ENCODE results near the gene MEF2C. TPM values are rescaled to one million over a fixed set of nuclear protein-coding genes. Genes with fewer than 3 reads are reported as not detected.

MEF2C gene
- total and polyA plus RNA-seq, 2 of the 13 experiments (the other 11 are each of a cell fraction or from before 2014, with no cell fraction given), result 0.02 TPM; not detected in 1

- TF ChIP-seq, protein P1, sequence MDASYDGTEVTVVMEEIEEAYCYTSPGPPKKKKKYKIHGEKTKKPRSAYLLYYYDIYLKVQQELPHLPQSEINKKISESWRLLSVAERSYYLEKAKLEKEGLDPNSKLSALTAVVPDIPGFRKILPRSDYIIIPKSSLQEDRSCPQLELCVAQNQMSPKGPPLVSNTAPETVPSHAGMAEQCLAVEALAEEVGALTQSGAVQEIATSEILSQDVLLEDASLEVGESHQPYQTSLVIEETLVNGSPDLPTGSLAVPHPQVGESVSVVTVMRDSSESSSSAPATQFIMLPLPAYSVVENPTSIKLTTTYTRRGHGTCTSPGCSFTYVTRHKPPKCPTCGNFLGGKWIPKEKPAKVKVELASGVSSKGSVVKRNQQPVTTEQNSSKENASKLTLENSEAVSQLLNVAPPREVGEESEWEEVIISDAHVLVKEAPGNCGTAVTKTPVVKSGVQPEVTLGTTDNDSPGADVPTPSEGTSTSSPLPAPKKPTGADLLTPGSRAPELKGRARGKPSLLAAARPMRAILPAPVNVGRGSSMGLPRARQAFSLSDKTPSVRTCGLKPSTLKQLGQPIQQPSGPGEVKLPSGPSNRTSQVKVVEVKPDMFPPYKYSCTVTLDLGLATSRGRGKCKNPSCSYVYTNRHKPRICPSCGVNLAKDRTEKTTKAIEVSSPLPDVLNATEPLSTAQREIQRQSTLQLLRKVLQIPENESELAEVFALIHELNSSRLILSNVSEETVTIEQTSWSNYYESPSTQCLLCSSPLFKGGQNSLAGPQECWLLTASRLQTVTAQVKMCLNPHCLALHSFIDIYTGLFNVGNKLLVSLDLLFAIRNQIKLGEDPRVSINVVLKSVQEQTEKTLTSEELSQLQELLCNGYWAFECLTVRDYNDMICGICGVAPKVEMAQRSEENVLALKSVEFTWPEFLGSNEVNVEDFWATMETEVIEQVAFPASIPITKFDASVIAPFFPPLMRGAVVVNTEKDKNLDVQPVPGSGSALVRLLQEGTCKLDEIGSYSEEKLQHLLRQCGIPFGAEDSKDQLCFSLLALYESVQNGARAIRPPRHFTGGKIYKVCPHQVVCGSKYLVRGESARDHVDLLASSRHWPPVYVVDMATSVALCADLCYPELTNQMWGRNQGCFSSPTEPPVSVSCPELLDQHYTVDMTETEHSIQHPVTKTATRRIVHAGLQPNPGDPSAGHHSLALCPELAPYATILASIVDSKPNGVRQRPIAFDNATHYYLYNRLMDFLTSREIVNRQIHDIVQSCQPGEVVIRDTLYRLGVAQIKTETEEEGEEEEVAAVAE (CRISPR knock-in tag; IDR thresholded peaks at IDR 0.05; ENCODE audit: borderline replicate concordance), result no peak
- no peak for TF ChIP-seq ZNF589 (CRISPR knock-in tag; conservative IDR thresholded peaks at IDR 0.05)
- TF ChIP-seq RARG (CRISPR knock-in tag; IDR thresholded peaks at IDR 0.05; ENCODE audit: low read depth), result no peak
- no peak for TF ChIP-seq ERF (CRISPR knock-in tag; IDR thresholded peaks at IDR 0.05)
- TF ChIP-seq DR1 (CRISPR knock-in tag; IDR thresholded peaks at IDR 0.05), result no peak
- TF ChIP-seq, protein P2, sequence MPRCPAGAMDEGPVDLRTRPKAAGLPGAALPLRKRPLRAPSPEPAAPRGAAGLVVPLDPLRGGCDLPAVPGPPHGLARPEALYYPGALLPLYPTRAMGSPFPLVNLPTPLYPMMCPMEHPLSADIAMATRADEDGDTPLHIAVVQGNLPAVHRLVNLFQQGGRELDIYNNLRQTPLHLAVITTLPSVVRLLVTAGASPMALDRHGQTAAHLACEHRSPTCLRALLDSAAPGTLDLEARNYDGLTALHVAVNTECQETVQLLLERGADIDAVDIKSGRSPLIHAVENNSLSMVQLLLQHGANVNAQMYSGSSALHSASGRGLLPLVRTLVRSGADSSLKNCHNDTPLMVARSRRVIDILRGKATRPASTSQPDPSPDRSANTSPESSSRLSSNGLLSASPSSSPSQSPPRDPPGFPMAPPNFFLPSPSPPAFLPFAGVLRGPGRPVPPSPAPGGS (CRISPR knock-in tag; IDR thresholded peaks at IDR 0.05), result no peak
Measured at GRCh38 chr5:88890070-88890781, 7.2 kb upstream of the MEF2C start (continued).
